Mesenchymal stem cell (in vitro differentiated cells and primary cell): ENCODE measurements around the gene CBLN4.

ENCODE experiments used
- DNase-seq: peaks from one replicate; pipeline ENCODE4 v3.0.0-alpha.2; 2013
- H2AFZ ChIP-seq: one replicate; pipeline ENCODE4 v1.6.1; 2013; ENCODE audit warnings: low read depth, mild to moderate bottlenecking, control low read depth, inconsistent platforms, low read length, moderate library complexity
- H2AK5ac ChIP-seq: 2 replicates; pipeline ENCODE4 v1.6.1; 2013; ENCODE audit warnings: low read length, moderate library complexity, mild to moderate bottlenecking, inconsistent platforms; ENCODE audit not compliant: severe bottlenecking
- H2BK120ac ChIP-seq: one replicate; pipeline ENCODE4 v1.6.1; 2013; ENCODE audit warnings: low read depth, mild to moderate bottlenecking, inconsistent platforms, low read length, moderate library complexity
- H2BK12ac ChIP-seq, 2 experiments: one replicate each; pipeline ENCODE4 v1.6.1; 2013; ENCODE audit warnings: inconsistent platforms in 2 of 2, low read length in 2 of 2, mild to moderate bottlenecking in 2 of 2, moderate library complexity in 2 of 2, control low read depth in 1 of 2
- H2BK15ac ChIP-seq: one replicate; pipeline ENCODE4 v1.6.1; 2013; ENCODE audit warnings: mild to moderate bottlenecking, low read depth, inconsistent platforms; ENCODE audit not compliant: poor library complexity, severe bottlenecking
- H2BK5ac ChIP-seq: 2 replicates; pipeline ENCODE4 v1.6.1; 2013; ENCODE audit warnings: low read depth, mild to moderate bottlenecking, low read length, control low read depth, inconsistent platforms; ENCODE audit not compliant: poor library complexity, severe bottlenecking
- H3K14ac ChIP-seq, 2 experiments: one replicate each; pipeline ENCODE4 v1.6.1; 2013; ENCODE audit warnings: inconsistent platforms in 2 of 2, low read length in 2 of 2, control low read depth in 1 of 2, mild to moderate bottlenecking in 1 of 2, moderate library complexity in 1 of 2
- H3K18ac ChIP-seq, 2 experiments: one replicate each; pipeline ENCODE4 v1.6.1; 2013; ENCODE audit warnings: inconsistent platforms in 2 of 2, low read length in 2 of 2, control low read depth in 1 of 2, low read depth in 1 of 2, mild to moderate bottlenecking in 1 of 2
- H3K23ac ChIP-seq, 2 experiments: one replicate each; pipeline ENCODE4 v1.6.1; 2013; ENCODE audit warnings: inconsistent platforms in 2 of 2, low read length in 2 of 2, mild to moderate bottlenecking in 2 of 2, moderate library complexity in 2 of 2, control low read depth in 1 of 2
- H3K27ac ChIP-seq: 2 replicates; pipeline ENCODE4 v1.5.1; 2013; ENCODE audit warnings: mild to moderate bottlenecking, moderate library complexity, low read length, control low read depth, inconsistent platforms; ENCODE audit not compliant: poor library complexity, severe bottlenecking
- H3K27me3 ChIP-seq, 2 experiments: 2 replicates each; pipeline versions ENCODE4 v1.6.1 to v1.7.0; 2013; ENCODE audit warnings: low read length in 2 of 2, mild to moderate bottlenecking in 2 of 2, moderate library complexity in 2 of 2, control low read depth in 1 of 2, inconsistent platforms in 1 of 2; ENCODE audit not compliant: control insufficient read depth in 1 of 2, insufficient read depth in 1 of 2
- H3K36me3 ChIP-seq, 2 experiments: 2 replicates each; pipeline versions ENCODE4 v1.6.1 to v1.7.0; 2013; ENCODE audit warnings: low read length in 2 of 2, control low read depth in 1 of 2, inconsistent platforms in 1 of 2, low read depth in 1 of 2, mild to moderate bottlenecking in 1 of 2; ENCODE audit not compliant: insufficient read depth in 2 of 2, control insufficient read depth in 1 of 2
- H3K4ac ChIP-seq, 2 experiments: one replicate each; pipeline ENCODE4 v1.6.1; 2013; ENCODE audit warnings: inconsistent platforms in 2 of 2, low read length in 2 of 2, mild to moderate bottlenecking in 2 of 2, moderate library complexity in 2 of 2, control low read depth in 1 of 2, low read depth in 1 of 2
- H3K4me1 ChIP-seq: 2 replicates; pipeline ENCODE4 v1.6.1; 2013; ENCODE audit warnings: low read depth, low read length, control low read depth; ENCODE audit not compliant: control insufficient read depth, insufficient read depth
- H3K4me2 ChIP-seq: 2 replicates; pipeline ENCODE4 v1.6.1; 2013; ENCODE audit warnings: low read length, mild to moderate bottlenecking, inconsistent platforms; ENCODE audit not compliant: poor library complexity, severe bottlenecking
- H3K4me3 ChIP-seq, 2 experiments: 2 replicates each; pipeline versions ENCODE4 v1.5.1 to v1.7.0; 2013; ENCODE audit warnings: low read length in 2 of 2, mild to moderate bottlenecking in 2 of 2, control low read depth in 1 of 2, low read depth in 1 of 2; ENCODE audit not compliant: insufficient read depth in 1 of 2
- H3K79me1 ChIP-seq: replicated peaks from 2 replicates; pipeline ENCODE4 v1.6.1; 2013; ENCODE audit warnings: mild to moderate bottlenecking, control low read depth, low read length, inconsistent platforms; ENCODE audit not compliant: poor library complexity, severe bottlenecking
- H3K9ac ChIP-seq: 2 replicates; pipeline ENCODE4 v1.7.0; 2013; ENCODE audit warnings: mild to moderate bottlenecking, low read length, moderate library complexity
- H3K9me3 ChIP-seq: 2 replicates; pipeline ENCODE4 v1.7.0; 2013; ENCODE audit warnings: mild to moderate bottlenecking, low read length; ENCODE audit not compliant: control insufficient read depth
- H4K8ac ChIP-seq: one replicate; pipeline ENCODE4 v1.6.1; 2013; ENCODE audit warnings: inconsistent platforms, mild to moderate bottlenecking, low read length, moderate library complexity
- H4K91ac ChIP-seq: one replicate; pipeline ENCODE4 v1.6.1; 2013; ENCODE audit warnings: mild to moderate bottlenecking, low read length, inconsistent platforms
- WGBS: methylation state at CpG from one replicate; pipeline ENCODE4 v1.1.7; 2013; ENCODE audit warnings: mixed read lengths; 5-methylcytosine and 5-hydroxymethylcytosine counted together

Gene CBLN4

GRCh38 chr20:55964790-55965189 is 40.5 kb downstream of the CBLN4 start:
- H3K4ac ChIP-seq, result no peak overlapping the region
- no peak overlapping the region for H3K9ac ChIP-seq
- no peak overlapping the region for H2BK5ac ChIP-seq
- H3K27me3 ChIP-seq, result no peaks in the 10 kb centered on the region
- H3K79me1 ChIP-seq, result no peaks in the 10 kb centered on the region
- H3K27ac ChIP-seq, result no peak overlapping the region
- H3K9me3 ChIP-seq, result peaks cover 5% of the 10 kb centered on the region
- H2BK15ac ChIP-seq, result no peak overlapping the region
- no peak overlapping the region for H3K4me3 ChIP-seq
- H4K8ac ChIP-seq, result no peak overlapping the region
- no peak overlapping the region for H4K91ac ChIP-seq
- no peak for DNase-seq
- H2BK12ac ChIP-seq, result no peak overlapping the region
- H2BK120ac ChIP-seq, result no peak overlapping the region
- no peak overlapping the region for H2AK5ac ChIP-seq
- H3K14ac ChIP-seq, result no peak overlapping the region
- no peak overlapping the region for H3K23ac ChIP-seq
- WGBS, result 8% methylated on average over 1 of the region's 1 CpG
- no peaks in the 10 kb centered on the region for H3K36me3 ChIP-seq
- no peaks in the 10 kb centered on the region for H3K4me1 ChIP-seq
- no peak overlapping the region for H3K18ac ChIP-seq
- no peak overlapping the region for H2AFZ ChIP-seq
- H3K4me2 ChIP-seq, result no peak overlapping the region

GRCh38 chr20:55961376-55962330 is 43.7 kb downstream of the CBLN4 start:
- H2BK12ac ChIP-seq, result no peak overlapping the region
- H3K79me1 ChIP-seq, result no peaks in the 10 kb centered on the region
- no peak overlapping the region for H4K91ac ChIP-seq
- no peak overlapping the region for H3K18ac ChIP-seq
- no peak overlapping the region for H4K8ac ChIP-seq
- H2AFZ ChIP-seq, result no peak overlapping the region
- no peak overlapping the region for H2BK120ac ChIP-seq
- H3K9ac ChIP-seq, result no peak overlapping the region
- no peak overlapping the region for H3K4me2 ChIP-seq
- H2BK15ac ChIP-seq, result no peak overlapping the region
- DNase-seq, result no peak
- H3K36me3 ChIP-seq, result no peaks in the 10 kb centered on the region
- no peak overlapping the region for H3K4ac ChIP-seq
- H3K23ac ChIP-seq, result no peak overlapping the region
- no peak overlapping the region for H2BK5ac ChIP-seq
- WGBS, result 63% methylated on average over 5 of the region's 5 CpGs
- H3K14ac ChIP-seq, result no peak overlapping the region
- no peak overlapping the region for H3K4me3 ChIP-seq
- no peaks in the 10 kb centered on the region for H3K27me3 ChIP-seq
- no peak overlapping the region for H3K27ac ChIP-seq
- H3K4me1 ChIP-seq, result no peaks in the 10 kb centered on the region
- peaks cover 13% of the 10 kb centered on the region for H3K9me3 ChIP-seq
- no peak overlapping the region for H2AK5ac ChIP-seq

GRCh38 chr20:55953201-55953600 is 52.1 kb downstream of the CBLN4 start:
- no peak overlapping the region for H3K4ac ChIP-seq
- H3K36me3 ChIP-seq, result no peaks in the 10 kb centered on the region
- H3K14ac ChIP-seq, result no peak overlapping the region
- H2BK5ac ChIP-seq, result no peak overlapping the region
- no peak overlapping the region for H4K91ac ChIP-seq
- no peak overlapping the region for H2BK12ac ChIP-seq
- H3K4me2 ChIP-seq, result no peak overlapping the region
- WGBS, result 28% methylated on average over 2 of the region's 2 CpGs
- H2AK5ac ChIP-seq, result no peak overlapping the region
- H3K27me3 ChIP-seq, result no peaks in the 10 kb centered on the region
- H3K23ac ChIP-seq, result no peak overlapping the region
- no peak overlapping the region for H2AFZ ChIP-seq
- no peak overlapping the region for H4K8ac ChIP-seq
- no peak overlapping the region for H2BK15ac ChIP-seq
- no peaks in the 10 kb centered on the region for H3K4me1 ChIP-seq
- H3K4me3 ChIP-seq, result no peak overlapping the region
- peaks cover 21% of the 10 kb centered on the region for H3K9me3 ChIP-seq
- H3K27ac ChIP-seq, result no peak overlapping the region
- no peak for DNase-seq
- no peaks in the 10 kb centered on the region for H3K79me1 ChIP-seq
- H3K9ac ChIP-seq, result no peak overlapping the region
- no peak overlapping the region for H3K18ac ChIP-seq
- H2BK120ac ChIP-seq, result no peak overlapping the region

- Histone ChIP-seq H3K36me3 (no peaks in the 10 kb centered on the region), H2BK15ac (no peak overlapping the region), H3K27me3 (no peaks in the 10 kb centered on the region), H2BK5ac (no peak overlapping the region), H4K91ac (no peak overlapping the region), H3K27ac (no peak overlapping the region), H4K8ac (no peak overlapping the region), H2BK120ac (no peak overlapping the region), H3K9ac (no peak overlapping the region), H2AK5ac (no peak overlapping the region), H3K14ac (no peak overlapping the region), H3K9me3 (peaks cover 11% of the 10 kb centered on the region), H3K4ac (no peak overlapping the region), H3K4me3 (no peak overlapping the region), H3K4me1 (no peaks in the 10 kb centered on the region), H3K79me1 (no peaks in the 10 kb centered on the region), H3K18ac (no peak overlapping the region), H2BK12ac (no peak overlapping the region), H3K4me2 (no peak overlapping the region), H2AFZ (no peak overlapping the region), H3K23ac (no peak overlapping the region)
- no peak for DNase-seq
- 75% methylated on average over 5 of the region's 5 CpGs for WGBS
These were observed 57.6 kb downstream of the CBLN4 start for GRCh38 chr20:55947701-55948100.
